Liver (tissue), 3 donors: Measurements from ENCODE around the gene SEMA3C.

ENCODE experiments used
- CTCF ChIP-seq: fragments of 150-350 bp; IDR thresholded peaks from 2 replicates; pipeline ENCODE4 v1.5.1; 2017; ENCODE audit warnings: improper control_type of control experiment, low read depth, low read length; ENCODE audit not compliant: missing input control
- GABPA ChIP-seq, 2 donors: IDR thresholded peaks in 1 of 2; conservative IDR thresholded peaks in 1 of 2; 2 replicates each; pipeline ENCODE4 v1.6.1; 2016; ENCODE audit warnings: antibody characterized with exemption in 2 of 2, mild to moderate bottlenecking in 1 of 2, moderate library complexity in 1 of 2
- JUND ChIP-seq, 2 donors: IDR thresholded peaks; 2 replicates each; pipeline ENCODE4 v1.6.1; 2016; ENCODE audit warnings: antibody characterized with exemption in 2 of 2
- MAX ChIP-seq: IDR thresholded peaks from 2 replicates; pipeline ENCODE4 v1.6.1; 2016; ENCODE audit warnings: antibody characterized with exemption
- REST ChIP-seq: IDR thresholded peaks from 2 replicates; pipeline ENCODE4 v1.6.1; 2016; ENCODE audit warnings: antibody characterized with exemption, mild to moderate bottlenecking
- SP1 ChIP-seq: IDR thresholded peaks from 2 replicates; pipeline ENCODE4 v1.6.1; 2018; ENCODE audit warnings: antibody characterized with exemption, mild to moderate bottlenecking
- TAF1 ChIP-seq: conservative IDR thresholded peaks from 2 replicates; pipeline ENCODE4 v1.6.1; 2016; ENCODE audit warnings: antibody characterized with exemption, mild to moderate bottlenecking
- YY1 ChIP-seq: IDR thresholded peaks from 2 replicates; pipeline ENCODE4 v1.6.1; 2016; ENCODE audit warnings: antibody characterized with exemption, mild to moderate bottlenecking
- donor health status: healthy.
- donor health status: healthy.

GRCh38 chr7:80829527-80829926 lies 89.3 kb downstream of the SEMA3C start:
- TF ChIP-seq CTCF (no peak), REST (no peak), YY1 (no peak), SP1 (no peak), JUND (IDR thresholded peaks at IDR 0.05) (no peak), GABPA (IDR thresholded peaks at IDR 0.05 in 1 of 2, conservative IDR thresholded peaks at IDR 0.05 in 1 of 2) (no peak), MAX (no peak), TAF1 (no peak)
